GM23338 (cell line): Measurements from ENCODE around the gene S100A13. TPM values are rescaled to one million over a fixed set of nuclear protein-coding genes. Genes with fewer than 3 reads are reported as not detected.

Experiments used
- ATAC-seq: fragments of 200-7000 bp; cut with Tn5 transposase; 3 replicates; pipeline ENCODE4 v1.9.1; 2020
- DNase-seq: peaks from one replicate; pipeline ENCODE4 v3.0.0-alpha.2; 2015; ENCODE audit warnings: low spot score
- H2AFZ ChIP-seq: fragments of 200-600 bp; sonication (generic); 2 replicates; pipeline ENCODE4 v1.8.0; 2016; ENCODE audit warnings: antibody characterized with exemption, mild to moderate bottlenecking, moderate library complexity
- H3F3A ChIP-seq: fragments of 200-600 bp; sonication (generic); replicated peaks from 2 replicates; pipeline ENCODE4 v1.8.0; 2017; ENCODE audit warnings: antibody characterized with exemption, mixed run types, low read depth
- H3K27ac ChIP-seq: fragments of 200-600 bp; sonication (generic); 2 replicates; pipeline ENCODE4 v1.6.1; 2016; ENCODE audit warnings: low read depth
- H3K27me3 ChIP-seq: fragments of 200-600 bp; sonication (generic); 2 replicates; pipeline ENCODE4 v1.8.0; 2016; ENCODE audit warnings: mild to moderate bottlenecking, mixed run types, moderate library complexity; ENCODE audit not compliant: insufficient read depth
- H3K36me3 ChIP-seq: fragments of 200-600 bp; sonication (generic); 2 replicates; pipeline ENCODE4 v1.8.0; 2016; ENCODE audit warnings: mild to moderate bottlenecking; ENCODE audit not compliant: insufficient read depth
- H3K4me1 ChIP-seq: fragments of 200-600 bp; sonication (generic); 2 replicates; pipeline ENCODE4 v1.8.0; 2016; ENCODE audit warnings: mild to moderate bottlenecking, moderate library complexity; ENCODE audit not compliant: insufficient read depth
- H3K4me2 ChIP-seq: fragments of 200-600 bp; sonication (generic); 2 replicates; pipeline ENCODE4 v1.7.1; 2017; ENCODE audit warnings: mixed run types
- H3K4me3 ChIP-seq: fragments of 200-600 bp; sonication (generic); 2 replicates; pipeline ENCODE4 v1.6.1; 2016; ENCODE audit warnings: mixed run types
- H3K79me2 ChIP-seq: fragments of 200-600 bp; sonication (generic); replicated peaks from 2 replicates; pipeline ENCODE4 v1.8.0; 2017; ENCODE audit warnings: mild to moderate bottlenecking; ENCODE audit not compliant: insufficient read depth
- H3K9me2 ChIP-seq: fragments of 200-600 bp; sonication (generic); 2 replicates; pipeline ENCODE4 v1.8.0; 2017; ENCODE audit not compliant: insufficient read depth
- H4K20me1 ChIP-seq: fragments of 200-600 bp; sonication (generic); replicated peaks from 2 replicates; pipeline ENCODE4 v1.8.0; 2017; ENCODE audit warnings: mild to moderate bottlenecking; ENCODE audit not compliant: insufficient read depth
- H3K27ac Mint-ChIP-seq: 2 replicates; pipeline ENCODE4 v1.8.0; 2020; ENCODE audit warnings: inconsistent platforms, mild to moderate bottlenecking, moderate library complexity, mixed read lengths
- H3K27me3 Mint-ChIP-seq: 3 replicates; pipeline ENCODE4 v1.8.0; 2022; ENCODE audit warnings: low read depth, mild to moderate bottlenecking, moderate library complexity, mixed read lengths, inconsistent platforms; ENCODE audit not compliant: insufficient read depth, poor library complexity
- H3K36me3 Mint-ChIP-seq: 3 replicates; pipeline ENCODE4 v1.8.0; 2021; ENCODE audit warnings: low read depth, mild to moderate bottlenecking, inconsistent platforms, moderate library complexity, mixed read lengths
- H3K4me1 Mint-ChIP-seq: 3 replicates; pipeline ENCODE4 v1.8.0; 2020; ENCODE audit warnings: mild to moderate bottlenecking, inconsistent platforms, mixed read lengths
- H3K4me3 Mint-ChIP-seq: 3 replicates; pipeline ENCODE4 v1.8.0; 2021; ENCODE audit warnings: moderate library complexity, mild to moderate bottlenecking, inconsistent platforms, mixed read lengths
- H3K9me3 Mint-ChIP-seq: 3 replicates; pipeline ENCODE4 v1.8.0; 2020; ENCODE audit warnings: moderate library complexity, mild to moderate bottlenecking, inconsistent platforms, mixed read lengths
- CREB1 ChIP-seq: fragments of 250-450 bp; sonication (Bioruptor Pico); IDR thresholded peaks from 2 replicates; pipeline ENCODE4 v1.5.0; 2020; ENCODE audit warnings: low read depth, mild to moderate bottlenecking, moderate library complexity
- ETS1 ChIP-seq: IDR thresholded peaks from 2 replicates; pipeline ENCODE4 v1.6.1; 2016; ENCODE audit warnings: antibody characterized with exemption
- EZH2 ChIP-seq: fragments of 200-600 bp; sonication (generic); IDR thresholded peaks from one replicate; pipeline ENCODE4 v1.8.0; 2017; ENCODE audit warnings: antibody characterized with exemption, mild to moderate bottlenecking, low read depth; ENCODE audit not compliant: unreplicated experiment
- EZH2phosphoT487 ChIP-seq: fragments of 200-600 bp; sonication (generic); IDR thresholded peaks from one replicate; pipeline ENCODE4 v1.8.1; 2018; ENCODE audit warnings: antibody characterized with exemption; ENCODE audit not compliant: unreplicated experiment
- JUNB ChIP-seq: IDR thresholded peaks from one replicate; pipeline ENCODE4 v1.6.1; 2016; ENCODE audit warnings: antibody characterized with exemption; ENCODE audit not compliant: unreplicated experiment
- NANOG ChIP-seq: IDR thresholded peaks from 2 replicates; pipeline ENCODE4 v1.6.1; 2016; ENCODE audit warnings: antibody characterized with exemption, borderline replicate concordance
- POLR2AphosphoS5 ChIP-seq: IDR thresholded peaks from 2 replicates; pipeline ENCODE4 v1.6.1; 2016; ENCODE audit warnings: antibody characterized with exemption, low read depth
- STAT1 ChIP-seq: IDR thresholded peaks from one replicate; pipeline ENCODE4 v1.6.1; 2016; ENCODE audit warnings: antibody characterized with exemption; ENCODE audit not compliant: unreplicated experiment
- ZNF114 ChIP-seq: fragments of 250-450 bp; sonication (Bioruptor Pico); IDR thresholded peaks from 2 replicates; pipeline ENCODE4 v1.5.0; 2020; ENCODE audit warnings: mild to moderate bottlenecking, moderate library complexity
- ZNF331 ChIP-seq: fragments of 250-450 bp; sonication (Bioruptor Pico); IDR thresholded peaks from 2 replicates; pipeline ENCODE4 v1.5.0; 2020; ENCODE audit warnings: low read depth, mild to moderate bottlenecking, moderate library complexity
- polyA plus RNA-seq: library from polyadenylated mRNA; unstranded; fragments of >200 nt; fragmentation: Nextera tagmentation; extraction: Ambion mirVana; gene quantifications from 2 replicates; pipeline ENCODE4 v1.2.1, GENCODE V29; 2016
- total RNA-seq: library from RNA; depleted of rRNA; stranded (reverse); fragments of >200 nt; shearing (Covaris generic); gene quantifications from 2 replicates; pipeline ENCODE4 v1.2.3, GENCODE V29; 2014
- TF ChIP-seq, protein P1 (sequence below): IDR thresholded peaks from one replicate; pipeline ENCODE4 v1.6.1; 2018; ENCODE audit warnings: antibody characterized with exemption; ENCODE audit not compliant: unreplicated experiment
- TF ChIP-seq, protein P2 (sequence below), 2 experiments: fragments of 200-600 bp in 1 of 2; sonication (generic) in 1 of 2; conservative IDR thresholded peaks; 2 replicates each; pipeline versions ENCODE4 v1.5.1 to v1.6.1; 2016 to 2017; ENCODE audit warnings: antibody characterized with exemption in 2 of 2, low read depth in 2 of 2, mild to moderate bottlenecking in 2 of 2, moderate library complexity in 1 of 2
- TF ChIP-seq, protein P3 (sequence below): fragments of 250-450 bp; sonication (Bioruptor Pico); IDR thresholded peaks from 2 replicates; pipeline ENCODE4 v1.5.0; 2020; ENCODE audit warnings: mild to moderate bottlenecking, moderate library complexity

The S100A13 gene
- total and polyA plus RNA-seq, 2 experiments from 2014 or later = 32.7 to 165 TPM

DNA sequence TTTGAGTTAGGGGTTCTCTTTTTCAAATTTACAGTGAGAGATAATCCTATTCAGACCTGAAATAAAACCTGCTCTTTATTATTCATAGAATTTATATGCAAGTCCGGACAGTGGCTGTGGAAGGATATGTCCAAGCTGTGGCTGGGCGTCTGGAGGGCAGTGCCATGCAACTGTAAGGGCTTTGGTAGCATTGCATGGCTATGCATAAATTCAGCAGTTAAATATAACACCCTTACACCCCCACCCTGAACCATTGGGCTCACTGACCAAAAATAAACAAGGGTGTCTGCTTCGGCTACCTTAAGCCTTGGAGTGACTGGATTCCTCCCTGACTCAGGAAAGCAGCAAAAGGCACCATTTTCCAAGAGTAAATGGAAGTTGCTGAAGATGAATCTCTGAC is 12.0 kb upstream of the S100A13 start:
- DNase-seq (no peak), ATAC-seq (no peak)
- Histone ChIP-seq H4K20me1 (peaks cover 46% of the 10 kb centered on the region), H3K27ac (no peak overlapping the region), H3K27me3 (no peaks in the 10 kb centered on the region), H3K9me2 (no peaks in the 10 kb centered on the region), H3K4me3 (no peak overlapping the region), H3K36me3 (peaks cover 84% of the 10 kb centered on the region), H3K79me2 (peaks cover 71% of the 10 kb centered on the region), H2AFZ (no peak overlapping the region), H3K4me2 (no peak overlapping the region), H3F3A (peaks cover 38% of the 10 kb centered on the region), H3K4me1 (peaks cover 6% of the 10 kb centered on the region; the same call in 1 of the 2 replicates)
- TF ChIP-seq EZH2 (no peak), NANOG (no peak), JUNB (no peak), POLR2AphosphoS5 (no peak), ETS1 (no peak), ZNF114 (no peak), ZNF331 (CRISPR knock-in tag) (no peak), EZH2phosphoT487 (no peak), CREB1 (CRISPR knock-in tag) (no peak), STAT1 (no peak)
- TF ChIP-seq, protein P1, sequence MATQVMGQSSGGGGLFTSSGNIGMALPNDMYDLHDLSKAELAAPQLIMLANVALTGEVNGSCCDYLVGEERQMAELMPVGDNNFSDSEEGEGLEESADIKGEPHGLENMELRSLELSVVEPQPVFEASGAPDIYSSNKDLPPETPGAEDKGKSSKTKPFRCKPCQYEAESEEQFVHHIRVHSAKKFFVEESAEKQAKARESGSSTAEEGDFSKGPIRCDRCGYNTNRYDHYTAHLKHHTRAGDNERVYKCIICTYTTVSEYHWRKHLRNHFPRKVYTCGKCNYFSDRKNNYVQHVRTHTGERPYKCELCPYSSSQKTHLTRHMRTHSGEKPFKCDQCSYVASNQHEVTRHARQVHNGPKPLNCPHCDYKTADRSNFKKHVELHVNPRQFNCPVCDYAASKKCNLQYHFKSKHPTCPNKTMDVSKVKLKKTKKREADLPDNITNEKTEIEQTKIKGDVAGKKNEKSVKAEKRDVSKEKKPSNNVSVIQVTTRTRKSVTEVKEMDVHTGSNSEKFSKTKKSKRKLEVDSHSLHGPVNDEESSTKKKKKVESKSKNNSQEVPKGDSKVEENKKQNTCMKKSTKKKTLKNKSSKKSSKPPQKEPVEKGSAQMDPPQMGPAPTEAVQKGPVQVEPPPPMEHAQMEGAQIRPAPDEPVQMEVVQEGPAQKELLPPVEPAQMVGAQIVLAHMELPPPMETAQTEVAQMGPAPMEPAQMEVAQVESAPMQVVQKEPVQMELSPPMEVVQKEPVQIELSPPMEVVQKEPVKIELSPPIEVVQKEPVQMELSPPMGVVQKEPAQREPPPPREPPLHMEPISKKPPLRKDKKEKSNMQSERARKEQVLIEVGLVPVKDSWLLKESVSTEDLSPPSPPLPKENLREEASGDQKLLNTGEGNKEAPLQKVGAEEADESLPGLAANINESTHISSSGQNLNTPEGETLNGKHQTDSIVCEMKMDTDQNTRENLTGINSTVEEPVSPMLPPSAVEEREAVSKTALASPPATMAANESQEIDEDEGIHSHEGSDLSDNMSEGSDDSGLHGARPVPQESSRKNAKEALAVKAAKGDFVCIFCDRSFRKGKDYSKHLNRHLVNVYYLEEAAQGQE = no peak
- TF ChIP-seq, protein P2, sequence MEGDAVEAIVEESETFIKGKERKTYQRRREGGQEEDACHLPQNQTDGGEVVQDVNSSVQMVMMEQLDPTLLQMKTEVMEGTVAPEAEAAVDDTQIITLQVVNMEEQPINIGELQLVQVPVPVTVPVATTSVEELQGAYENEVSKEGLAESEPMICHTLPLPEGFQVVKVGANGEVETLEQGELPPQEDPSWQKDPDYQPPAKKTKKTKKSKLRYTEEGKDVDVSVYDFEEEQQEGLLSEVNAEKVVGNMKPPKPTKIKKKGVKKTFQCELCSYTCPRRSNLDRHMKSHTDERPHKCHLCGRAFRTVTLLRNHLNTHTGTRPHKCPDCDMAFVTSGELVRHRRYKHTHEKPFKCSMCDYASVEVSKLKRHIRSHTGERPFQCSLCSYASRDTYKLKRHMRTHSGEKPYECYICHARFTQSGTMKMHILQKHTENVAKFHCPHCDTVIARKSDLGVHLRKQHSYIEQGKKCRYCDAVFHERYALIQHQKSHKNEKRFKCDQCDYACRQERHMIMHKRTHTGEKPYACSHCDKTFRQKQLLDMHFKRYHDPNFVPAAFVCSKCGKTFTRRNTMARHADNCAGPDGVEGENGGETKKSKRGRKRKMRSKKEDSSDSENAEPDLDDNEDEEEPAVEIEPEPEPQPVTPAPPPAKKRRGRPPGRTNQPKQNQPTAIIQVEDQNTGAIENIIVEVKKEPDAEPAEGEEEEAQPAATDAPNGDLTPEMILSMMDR (conservative IDR thresholded peaks at IDR 0.05; ENCODE audit: low read depth in 2 of 2) = no peak
- TF ChIP-seq, protein P3, sequence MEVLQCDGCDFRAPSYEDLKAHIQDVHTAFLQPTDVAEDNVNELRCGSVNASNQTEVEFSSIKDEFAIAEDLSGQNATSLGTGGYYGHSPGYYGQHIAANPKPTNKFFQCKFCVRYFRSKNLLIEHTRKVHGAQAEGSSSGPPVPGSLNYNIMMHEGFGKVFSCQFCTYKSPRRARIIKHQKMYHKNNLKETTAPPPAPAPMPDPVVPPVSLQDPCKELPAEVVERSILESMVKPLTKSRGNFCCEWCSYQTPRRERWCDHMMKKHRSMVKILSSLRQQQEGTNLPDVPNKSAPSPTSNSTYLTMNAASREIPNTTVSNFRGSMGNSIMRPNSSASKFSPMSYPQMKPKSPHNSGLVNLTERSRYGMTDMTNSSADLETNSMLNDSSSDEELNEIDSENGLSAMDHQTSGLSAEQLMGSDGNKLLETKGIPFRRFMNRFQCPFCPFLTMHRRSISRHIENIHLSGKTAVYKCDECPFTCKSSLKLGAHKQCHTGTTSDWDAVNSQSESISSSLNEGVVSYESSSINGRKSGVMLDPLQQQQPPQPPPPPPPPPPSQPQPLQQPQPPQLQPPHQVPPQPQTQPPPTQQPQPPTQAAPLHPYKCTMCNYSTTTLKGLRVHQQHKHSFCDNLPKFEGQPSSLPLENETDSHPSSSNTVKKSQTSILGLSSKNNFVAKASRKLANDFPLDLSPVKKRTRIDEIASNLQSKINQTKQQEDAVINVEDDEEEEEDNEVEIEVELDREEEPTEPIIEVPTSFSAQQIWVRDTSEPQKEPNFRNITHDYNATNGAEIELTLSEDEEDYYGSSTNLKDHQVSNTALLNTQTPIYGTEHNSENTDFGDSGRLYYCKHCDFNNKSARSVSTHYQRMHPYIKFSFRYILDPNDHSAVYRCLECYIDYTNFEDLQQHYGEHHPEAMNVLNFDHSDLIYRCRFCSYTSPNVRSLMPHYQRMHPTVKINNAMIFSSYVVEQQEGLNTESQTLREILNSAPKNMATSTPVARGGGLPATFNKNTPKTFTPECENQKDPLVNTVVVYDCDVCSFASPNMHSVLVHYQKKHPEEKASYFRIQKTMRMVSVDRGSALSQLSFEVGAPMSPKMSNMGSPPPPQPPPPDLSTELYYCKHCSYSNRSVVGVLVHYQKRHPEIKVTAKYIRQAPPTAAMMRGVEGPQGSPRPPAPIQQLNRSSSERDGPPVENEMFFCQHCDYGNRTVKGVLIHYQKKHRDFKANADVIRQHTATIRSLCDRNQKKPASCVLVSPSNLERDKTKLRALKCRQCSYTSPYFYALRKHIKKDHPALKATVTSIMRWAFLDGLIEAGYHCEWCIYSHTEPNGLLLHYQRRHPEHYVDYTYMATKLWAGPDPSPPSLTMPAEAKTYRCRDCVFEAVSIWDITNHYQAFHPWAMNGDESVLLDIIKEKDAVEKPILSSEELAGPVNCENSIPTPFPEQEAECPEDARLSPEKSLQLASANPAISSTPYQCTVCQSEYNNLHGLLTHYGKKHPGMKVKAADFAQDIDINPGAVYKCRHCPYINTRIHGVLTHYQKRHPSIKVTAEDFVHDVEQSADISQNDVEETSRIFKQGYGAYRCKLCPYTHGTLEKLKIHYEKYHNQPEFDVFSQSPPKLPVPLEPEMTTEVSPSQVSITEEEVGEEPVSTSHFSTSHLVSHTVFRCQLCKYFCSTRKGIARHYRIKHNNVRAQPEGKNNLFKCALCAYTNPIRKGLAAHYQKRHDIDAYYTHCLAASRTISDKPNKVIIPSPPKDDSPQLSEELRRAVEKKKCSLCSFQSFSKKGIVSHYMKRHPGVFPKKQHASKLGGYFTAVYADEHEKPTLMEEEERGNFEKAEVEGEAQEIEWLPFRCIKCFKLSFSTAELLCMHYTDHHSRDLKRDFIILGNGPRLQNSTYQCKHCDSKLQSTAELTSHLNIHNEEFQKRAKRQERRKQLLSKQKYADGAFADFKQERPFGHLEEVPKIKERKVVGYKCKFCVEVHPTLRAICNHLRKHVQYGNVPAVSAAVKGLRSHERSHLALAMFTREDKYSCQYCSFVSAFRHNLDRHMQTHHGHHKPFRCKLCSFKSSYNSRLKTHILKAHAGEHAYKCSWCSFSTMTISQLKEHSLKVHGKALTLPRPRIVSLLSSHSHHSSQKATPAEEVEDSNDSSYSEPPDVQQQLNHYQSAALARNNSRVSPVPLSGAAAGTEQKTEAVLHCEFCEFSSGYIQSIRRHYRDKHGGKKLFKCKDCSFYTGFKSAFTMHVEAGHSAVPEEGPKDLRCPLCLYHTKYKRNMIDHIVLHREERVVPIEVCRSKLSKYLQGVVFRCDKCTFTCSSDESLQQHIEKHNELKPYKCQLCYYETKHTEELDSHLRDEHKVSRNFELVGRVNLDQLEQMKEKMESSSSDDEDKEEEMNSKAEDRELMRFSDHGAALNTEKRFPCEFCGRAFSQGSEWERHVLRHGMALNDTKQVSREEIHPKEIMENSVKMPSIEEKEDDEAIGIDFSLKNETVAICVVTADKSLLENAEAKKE = no peak
- Mint-ChIP-seq H3K36me3 (peaks cover 92% of the 10 kb centered on the region), H3K4me3 (no peak overlapping the region), H3K27me3 (peaks cover 3% of the 10 kb centered on the region), H3K27ac (no peak overlapping the region), H3K9me3 (no peaks in the 10 kb centered on the region), H3K4me1 (peaks cover 8% of the 10 kb centered on the region)
